ENCODE measurements around the gene ALDH1L1.

GRCh38 chr3:126057501-126057819 lies 122.9 kb downstream of the ALDH1L1 start:
- TF ChIP-seq ZNF121 (tag by site-specific recombination; IDR thresholded peaks at IDR 0.05) (no peak), CTCF (tag by site-specific recombination; IDR thresholded peaks at IDR 0.05) (no peak), ZNF426 (tag by site-specific recombination; IDR thresholded peaks at IDR 0.05) (no peak), ZFP41 (tag by site-specific recombination; IDR thresholded peaks at IDR 0.05; ENCODE audit: borderline replicate concordance) (no peak), ZNF704 (tag by site-specific recombination; IDR thresholded peaks at IDR 0.05) (no peak)
